ENCODE data around the gene CHST11. TPM values are rescaled to one million over a fixed set of nuclear protein-coding genes. Genes with fewer than 3 reads are reported as not detected.
A peak's percentile ranks its signal among the peaks of the same experiment; 100 is the strongest.

The CHST11 gene
- total RNA-seq, 3 donors from 2014 or later: 12.5 to 16.4 (median 15.5) TPM

GRCh38 chr12:104672501-104673265 is 215.9 kb downstream of the CHST11 start:
- DNase-seq (ENCODE audit: low spot score in 2 of 2): no peak
- TF ChIP-seq POLR2A (IDR thresholded peaks at IDR 0.05) (no peak), POLR2AphosphoS5 (IDR thresholded peaks at IDR 0.05) (no peak), CTCF (IDR thresholded peaks at IDR 0.05) (no peak)
- H3K9me3 ChIP-seq: no peaks in the 10 kb centered on the region
- intact Hi-C loops (cut with DNase I; ENCODE audit: low total_unique reads): no loop called here
- no peaks in the 10 kb centered on the region for H3K36me3 ChIP-seq
- peaks cover 11 to 30% of the 10 kb centered on the region in 2 donors for H3K4me1 ChIP-seq
- no peak overlapping the region for H3K4me3 ChIP-seq
- H3K27me3 ChIP-seq: no peaks in the 10 kb centered on the region
- peak overlapping the region; percentile 32 to 60 for H3K27ac ChIP-seq

- H3K27me3 ChIP-seq: no peaks in the 10 kb centered on the region
- no peak overlapping the region for H3K27ac ChIP-seq
- TF ChIP-seq POLR2A (IDR thresholded peaks at IDR 0.05) (no peak), POLR2AphosphoS5 (IDR thresholded peaks at IDR 0.05) (no peak), CTCF (IDR thresholded peaks at IDR 0.05) (no peak)
- no peak for DNase-seq (ENCODE audit: low spot score in 2 of 2)
- no peaks in the 10 kb centered on the region for H3K9me3 ChIP-seq
- no peaks in the 10 kb centered on the region for H3K36me3 ChIP-seq
- intact Hi-C loops (cut with DNase I; ENCODE audit: low total_unique reads): no loop called here
- no peak overlapping the region for H3K4me3 ChIP-seq
- peaks cover 11 to 30% of the 10 kb centered on the region in 2 donors for H3K4me1 ChIP-seq
These were observed 216.5 kb downstream of the CHST11 start for GRCh38 chr12:104673294-104673693.

GRCh38 chr12:104673696-104674482 is 217.1 kb downstream of the CHST11 start:
- no peak overlapping the region for H3K27ac ChIP-seq
- TF ChIP-seq POLR2A (IDR thresholded peaks at IDR 0.05) (no peak), CTCF (IDR thresholded peaks at IDR 0.05) (no peak), POLR2AphosphoS5 (IDR thresholded peaks at IDR 0.05) (no peak)
- no peaks in the 10 kb centered on the region for H3K36me3 ChIP-seq
- intact Hi-C loops (cut with DNase I; ENCODE audit: low total_unique reads): no loop called here
- H3K4me3 ChIP-seq: no peak overlapping the region
- no peaks in the 10 kb centered on the region for H3K27me3 ChIP-seq
- DNase-seq (ENCODE audit: low spot score in 2 of 2): no peak
- peaks cover 11 to 30% of the 10 kb centered on the region in 2 donors for H3K4me1 ChIP-seq
- no peaks in the 10 kb centered on the region for H3K9me3 ChIP-seq

- no peak for DNase-seq (ENCODE audit: low spot score in 2 of 2)
- H3K36me3 ChIP-seq: no peaks in the 10 kb centered on the region
- H3K4me3 ChIP-seq: no peak overlapping the region
- peaks cover 5 to 12% of the 10 kb centered on the region in 2 donors for H3K4me1 ChIP-seq
- no peak overlapping the region for H3K27ac ChIP-seq
- intact Hi-C loops (cut with DNase I; ENCODE audit: low total_unique reads): no loop called here
- no peak for TF ChIP-seq POLR2A (IDR thresholded peaks at IDR 0.05)
- TF ChIP-seq CTCF (IDR thresholded peaks at IDR 0.05): no peak
- no peak for TF ChIP-seq POLR2AphosphoS5 (IDR thresholded peaks at IDR 0.05)
- H3K9me3 ChIP-seq: no peaks in the 10 kb centered on the region
- no peaks in the 10 kb centered on the region for H3K27me3 ChIP-seq
These were observed 219.9 kb downstream of the CHST11 start for GRCh38 chr12:104676636-104677035.

All from breast epithelium (tissue), 4 donors.